ENCODE results near the gene NOX3.
"Not testable (repeated sequence)": the region's sequence is repeated elsewhere in the genome, so short reads cannot be mapped to it uniquely, and the experiment has no call there.

Gene NOX3

DNA sequence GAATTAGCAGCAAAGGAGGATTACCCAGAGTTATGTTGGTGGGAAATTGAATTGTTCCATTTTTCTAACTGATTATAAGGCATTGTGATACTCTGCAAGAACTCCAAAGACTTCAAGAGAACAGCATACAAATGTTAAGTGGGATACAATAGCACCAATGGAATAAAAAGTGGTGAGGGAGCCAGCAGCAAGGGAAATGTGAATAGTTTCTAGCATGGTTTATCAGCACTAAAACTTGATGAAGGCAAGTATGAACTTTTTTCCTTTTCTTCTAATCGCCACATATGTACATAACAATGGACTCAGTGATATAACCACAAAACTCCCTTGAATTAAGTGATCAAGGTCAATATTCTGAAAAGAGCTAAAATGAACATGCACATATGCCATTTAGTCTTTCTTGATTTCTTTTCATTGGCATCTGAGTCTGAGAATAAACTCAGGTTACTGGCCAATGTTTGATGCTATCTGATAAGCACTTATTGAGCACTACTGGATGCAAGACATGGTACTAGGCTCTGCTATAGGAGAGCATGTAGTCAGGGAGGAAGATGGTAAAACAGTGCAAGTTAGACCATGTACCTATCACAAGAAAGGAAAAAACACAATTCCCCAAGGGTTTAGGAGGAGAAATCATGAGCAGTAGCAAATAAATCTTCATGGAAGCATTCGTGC lies 36.6 kb upstream of the NOX3 start:
- Histone ChIP-seq H4K20me1 (ENCODE audit: insufficient read depth, low read length, poor library complexity, severe bottlenecking) (no peaks in the 10 kb centered on the region), H3K4me2 (ENCODE audit: low read depth, low read length, poor library complexity, severe bottlenecking) (no peak overlapping the region), H3K9ac (ENCODE audit: low read depth, low read length, poor library complexity, severe bottlenecking) (no peak overlapping the region), H3K36me3 (ENCODE audit: insufficient read depth, low read length) (no peaks in the 10 kb centered on the region), H3K9me3 (ENCODE audit: insufficient read depth, low read depth, low read length) (no peaks in the 10 kb centered on the region), H3K79me2 (ENCODE audit: insufficient read depth, low read length) (no peaks in the 10 kb centered on the region), H3K27me3 (ENCODE audit: insufficient read depth, low read length, poor library complexity, severe bottlenecking) (no peaks in the 10 kb centered on the region), H3F3A (ENCODE audit: low read depth) (no peaks in the 10 kb centered on the region), H3K4me3 (ENCODE audit: low read length, poor library complexity, severe bottlenecking) (no peak overlapping the region), H3K4me1 (ENCODE audit: insufficient read depth, low read length, poor library complexity, severe bottlenecking) (no peaks in the 10 kb centered on the region), H2AFZ (ENCODE audit: low read length) (no peak overlapping the region), H3K9me2 (replicated peaks; ENCODE audit: low read depth, low read length) (no peaks in the 10 kb centered on the region)
- TF ChIP-seq CTCF (conservative IDR thresholded peaks at IDR 0.05; ENCODE audit: low read length) = no peak
- TF ChIP-seq EZH2phosphoT487 (IDR thresholded peaks at IDR 0.05; ENCODE audit: borderline replicate concordance) = no peak

GRCh38 chr6:155491421-155491820 lies 35.8 kb upstream of the NOX3 start:
- H3K9ac ChIP-seq (ENCODE audit: low read depth, low read length, poor library complexity, severe bottlenecking) = no peak overlapping the region
- H3K79me2 ChIP-seq (ENCODE audit: insufficient read depth, low read length) = no peaks in the 10 kb centered on the region
- H4K20me1 ChIP-seq (ENCODE audit: insufficient read depth, low read length, poor library complexity, severe bottlenecking) = no peaks in the 10 kb centered on the region
- H2AFZ ChIP-seq (ENCODE audit: low read length) = no peak overlapping the region
- no peak overlapping the region for H3K4me3 ChIP-seq (ENCODE audit: low read length, poor library complexity, severe bottlenecking)
- TF ChIP-seq CTCF (conservative IDR thresholded peaks at IDR 0.05; ENCODE audit: low read length) (no peak), EZH2phosphoT487 (IDR thresholded peaks at IDR 0.05; ENCODE audit: borderline replicate concordance) (no peak)
- no peaks in the 10 kb centered on the region for H3K4me1 ChIP-seq (ENCODE audit: insufficient read depth, low read length, poor library complexity, severe bottlenecking)
- no peaks in the 10 kb centered on the region for H3K9me2 ChIP-seq (replicated peaks; ENCODE audit: low read depth, low read length)
- H3K36me3 ChIP-seq (ENCODE audit: insufficient read depth, low read length) = no peaks in the 10 kb centered on the region
- no peaks in the 10 kb centered on the region for H3K9me3 ChIP-seq (ENCODE audit: insufficient read depth, low read depth, low read length)
- H3K27me3 ChIP-seq (ENCODE audit: insufficient read depth, low read length, poor library complexity, severe bottlenecking) = no peaks in the 10 kb centered on the region
- H3K4me2 ChIP-seq (ENCODE audit: low read depth, low read length, poor library complexity, severe bottlenecking) = no peak overlapping the region
- H3F3A ChIP-seq (ENCODE audit: low read depth) = no peaks in the 10 kb centered on the region

GRCh38 chr6:155488197-155488596 lies 32.6 kb upstream of the NOX3 start:
- not testable (repeated sequence) for H3K9me2 ChIP-seq (replicated peaks; ENCODE audit: low read depth, low read length); H3F3A ChIP-seq (ENCODE audit: low read depth); H3K9me3 ChIP-seq (ENCODE audit: insufficient read depth, low read depth, low read length); H3K27me3 ChIP-seq (ENCODE audit: insufficient read depth, low read length, poor library complexity, severe bottlenecking); H3K36me3 ChIP-seq (ENCODE audit: insufficient read depth, low read length); H2AFZ ChIP-seq (ENCODE audit: low read length); H3K9ac ChIP-seq (ENCODE audit: low read depth, low read length, poor library complexity, severe bottlenecking); H3K4me2 ChIP-seq (ENCODE audit: low read depth, low read length, poor library complexity, severe bottlenecking); H3K79me2 ChIP-seq (ENCODE audit: insufficient read depth, low read length); H3K4me3 ChIP-seq (ENCODE audit: low read length, poor library complexity, severe bottlenecking); H4K20me1 ChIP-seq (ENCODE audit: insufficient read depth, low read length, poor library complexity, severe bottlenecking); H3K4me1 ChIP-seq (ENCODE audit: insufficient read depth, low read length, poor library complexity, severe bottlenecking)
